HepG2 (cell line): ENCODE data around the gene AARS2. TPM values are rescaled to one million over a fixed set of nuclear protein-coding genes. Genes with fewer than 3 reads are reported as not detected.

Source experiments
- ATAC-seq: fragments of 200-7000 bp; cut with Tn5 transposase; 3 replicates; pipeline ENCODE4 v1.9.1; 2020; ENCODE audit warnings: mild to moderate bottlenecking, moderate library complexity
- BruUV-seq: library from RNA; stranded (reverse); fragments of 400-500 nt; replicated peaks from 2 replicates; lab custom pipeline; 2021; lab: Mats Ljungman, UMichigan
- CTCF ChIA-PET: fragments of 300-600 bp; formaldehyde crosslinking; extraction: SDS; loops from one replicate; lab custom pipeline; 2021; ENCODE audit warnings: low total read pairs, inconsistent platforms, low intra/inter-chr PET ratio; lab: Yijun Ruan, JAX
- POLR2A ChIA-PET: fragments of 350-600 bp; sonication (Branson Sonifier 250); formaldehyde crosslinking; loops from one replicate; lab custom pipeline; 2020; ENCODE audit warnings: antibody characterized with exemption, inconsistent platforms; lab: Yijun Ruan, JAX
- DNase-seq: peaks from one replicate; pipeline ENCODE4 v3.0.0-alpha.2; 2015; ENCODE audit warnings: low spot score
- FAIRE-seq: peaks from 3 replicates; lab custom pipeline; 2011; peaks lifted over from hg19 to GRCh38; lab: Jason Lieb, UNC
- H2AFZ ChIP-seq: one replicate; pipeline ENCODE4 v1.6.1; 2011; ENCODE audit warnings: low read length, inconsistent platforms
- H3K27ac ChIP-seq: fragments of 300-600 bp; 3 replicates; pipeline ENCODE4 v1.8.0; 2011; ENCODE audit warnings: mixed run types, mild to moderate bottlenecking, mixed read lengths, low read length, inconsistent platforms; ENCODE audit not compliant: insufficient read depth; ENCODE audit errors: extremely low read length
- H3K27me3 ChIP-seq, 2 experiments: fragments of 200-600 bp in 1 of 2; 2 replicates in 1 of 2; 3 replicates in 1 of 2; pipeline versions ENCODE4 v1.6.0 to v1.8.0; 2011; ENCODE audit warnings: low read length in 2 of 2, mild to moderate bottlenecking in 2 of 2, moderate library complexity in 2 of 2, inconsistent platforms in 1 of 2; ENCODE audit not compliant: insufficient read depth in 2 of 2, control insufficient read depth in 1 of 2
- H3K36me3 ChIP-seq, 2 experiments: fragments of 200-600 bp in 1 of 2; replicated peaks in 1 of 2; 2 replicates in 1 of 2; 3 replicates in 1 of 2; pipeline versions ENCODE4 v1.5.1 to v1.8.0; 2011; ENCODE audit warnings: low read length in 2 of 2, inconsistent platforms in 1 of 2; ENCODE audit not compliant: insufficient read depth in 2 of 2, control insufficient read depth in 1 of 2
- H3K4me1 ChIP-seq: 2 replicates; pipeline ENCODE4 v1.5.1; 2012; ENCODE audit warnings: low read length, inconsistent platforms; ENCODE audit not compliant: insufficient read depth
- H3K4me2 ChIP-seq: 2 replicates; pipeline ENCODE4 v1.6.0; 2011; ENCODE audit warnings: low read depth, low read length, inconsistent platforms
- H3K4me3 ChIP-seq, 3 experiments: fragments of 200-600 bp in 1 of 3; sonication (generic), shearing (Covaris generic) in 1 of 3; replicated peaks in 1 of 3; 2 replicates each; pipeline ENCODE4 v1.5.1; 2011 to 2016; ENCODE audit warnings: low read length in 3 of 3, inconsistent platforms in 2 of 3, low read depth in 2 of 3, mild to moderate bottlenecking in 2 of 3, control low read depth in 1 of 3, mixed read lengths in 1 of 3; ENCODE audit not compliant: insufficient read depth in 1 of 3
- H3K79me2 ChIP-seq: one replicate; pipeline ENCODE4 v1.6.1; 2011; ENCODE audit warnings: low read length, inconsistent platforms; ENCODE audit not compliant: insufficient read depth
- H3K9ac ChIP-seq: 2 replicates; pipeline ENCODE4 v1.6.0; 2011; ENCODE audit warnings: mild to moderate bottlenecking, low read depth, low read length, inconsistent platforms; ENCODE audit not compliant: insufficient read depth
- H3K9me3 ChIP-seq: 2 replicates; pipeline ENCODE4 v1.5.1; 2012; ENCODE audit warnings: mild to moderate bottlenecking, low read length
- H4K20me1 ChIP-seq: 2 replicates; pipeline ENCODE4 v1.6.0; 2011; ENCODE audit warnings: inconsistent platforms, mild to moderate bottlenecking, low read length, moderate library complexity; ENCODE audit not compliant: insufficient read depth
- MAFK ChIP-seq, 2 experiments: IDR thresholded peaks in 1 of 2; conservative IDR thresholded peaks in 1 of 2; 2 replicates each; pipeline ENCODE4 v1.6.1; 2011; ENCODE audit warnings: improper control_type of control experiment in 2 of 2, low read length in 2 of 2
- SOX6 ChIP-seq, 2 experiments: fragments of 450-650 bp in 1 of 2; sonication (generic) in 1 of 2; formaldehyde crosslinking in 1 of 2; IDR thresholded peaks; 2 replicates each; pipeline versions ENCODE4 v1.4.0 to v1.6.1; 2017 to 2020; ENCODE audit warnings: antibody characterized with exemption in 1 of 2, mild to moderate bottlenecking in 1 of 2, missing genetic modification reagents in 1 of 2
- ZNF17 ChIP-seq: sonication (generic); formaldehyde crosslinking; IDR thresholded peaks from 2 replicates; pipeline ENCODE4 v1.5.0; 2020; ENCODE audit warnings: mild to moderate bottlenecking, missing genetic modification reagents
- ZNF557 ChIP-seq: sonication (generic); formaldehyde crosslinking; IDR thresholded peaks from 2 replicates; pipeline ENCODE4 v1.4.0; 2020; ENCODE audit warnings: missing genetic modification reagents
- WGBS: methylation state at CpG from one replicate; pipeline ENCODE4 v1.1.6; 2017; ENCODE audit warnings: low lambda C conversion rate; 5-methylcytosine and 5-hydroxymethylcytosine counted together
- in situ Hi-C: cut with HindIII; loops from 2 replicates; pipeline ENCODE4 v1.10.0; 2017; ENCODE audit warnings: low pct_unique_long_range_greater_than_20kb; ENCODE audit not compliant: extremely low pct_ligation_motif_present
- intact Hi-C: fragments of 100-400 bp; cut with micrococcal nuclease; formaldehyde crosslinking; loops from one replicate; pipeline ENCODE4 v1.10.0; 2022; ENCODE audit not compliant: unreplicated experiment
- polyA plus RNA-seq, 8 experiments: library from polyadenylated mRNA; depleted of rRNA in 3 of 8; stranded (reverse) in 7 of 8; unstranded in 1 of 8; fragments of >200 nt; fragmentation: Illumina TruSeq in 4 of 8; extraction: Trizol in 4 of 8; gene quantifications; 2 replicates each; pipeline versions ENCODE4 v1.2.1 to v1.2.3, GENCODE V29; 2011 to 2016; ENCODE audit warnings: low read depth in 4 of 8, missing spikeins in 1 of 8, mixed read lengths in 1 of 8; ENCODE audit not compliant: insufficient read depth in 1 of 8
- total RNA-seq, 5 experiments: library from RNA; depleted of rRNA; stranded (reverse); fragments of >200 nt; fragmentation: Illumina TruSeq; extraction: Trizol; gene quantifications; 2 replicates each; pipeline ENCODE4 v1.2.3, GENCODE V29; 2016; ENCODE audit warnings: low read depth in 1 of 5
- TF ChIP-seq, protein P1 (sequence below): sonication (generic); formaldehyde crosslinking; IDR thresholded peaks from 2 replicates; pipeline ENCODE4 v1.5.1; 2020; ENCODE audit warnings: mild to moderate bottlenecking, missing genetic modification reagents

The AARS2 gene
- total and polyA plus RNA-seq, 2 of the 13 experiments (the other 11 are each of a cell fraction or from before 2014, with no cell fraction given), result 7.5 to 24.1 TPM

DNA sequence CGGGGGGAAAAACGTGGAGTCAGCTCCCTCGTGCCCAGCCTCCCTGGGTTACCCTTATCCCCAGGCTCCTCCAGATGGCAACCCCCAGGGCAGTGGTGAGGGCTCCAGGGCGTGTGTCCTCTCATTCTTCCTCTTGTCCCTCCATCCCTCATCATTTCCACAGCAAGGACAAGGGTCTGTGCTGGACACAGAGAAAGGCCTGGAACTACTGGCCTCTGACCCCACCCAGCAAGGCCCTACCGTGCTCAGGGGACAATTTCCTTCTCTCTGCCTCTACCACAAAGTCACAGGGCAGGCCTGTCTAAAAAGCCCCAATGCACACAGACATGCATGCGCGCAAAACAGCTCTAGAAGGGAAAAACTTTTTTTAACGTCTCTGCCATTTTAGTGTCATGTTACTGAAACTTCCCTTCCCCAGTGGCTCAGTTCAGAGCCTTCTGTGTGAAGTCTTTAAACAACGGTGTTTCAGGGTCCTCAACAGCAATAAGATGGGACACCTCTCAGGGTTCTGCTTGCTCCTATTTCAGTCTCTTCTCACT, 54.8 kb downstream of the AARS2 start:
- H3K4me2 ChIP-seq, result peak overlapping the region; percentile 96; the same call in 1 of the 2 replicates
- H3K4me3 ChIP-seq, result no peak overlapping the region
- peak overlapping the region; percentile 74 for H3K27ac ChIP-seq
- peaks cover 56% of the 10 kb centered on the region for H3K4me1 ChIP-seq
- CTCF ChIA-PET, result interaction anchor here (0.7 to 1.5 kb wide), 3 partner anchors 37 to 107 kb away, joined by 3 to 4 read pairs (median 4); no protein-coding TSS in a partner anchor
- TF ChIP-seq, protein P1, sequence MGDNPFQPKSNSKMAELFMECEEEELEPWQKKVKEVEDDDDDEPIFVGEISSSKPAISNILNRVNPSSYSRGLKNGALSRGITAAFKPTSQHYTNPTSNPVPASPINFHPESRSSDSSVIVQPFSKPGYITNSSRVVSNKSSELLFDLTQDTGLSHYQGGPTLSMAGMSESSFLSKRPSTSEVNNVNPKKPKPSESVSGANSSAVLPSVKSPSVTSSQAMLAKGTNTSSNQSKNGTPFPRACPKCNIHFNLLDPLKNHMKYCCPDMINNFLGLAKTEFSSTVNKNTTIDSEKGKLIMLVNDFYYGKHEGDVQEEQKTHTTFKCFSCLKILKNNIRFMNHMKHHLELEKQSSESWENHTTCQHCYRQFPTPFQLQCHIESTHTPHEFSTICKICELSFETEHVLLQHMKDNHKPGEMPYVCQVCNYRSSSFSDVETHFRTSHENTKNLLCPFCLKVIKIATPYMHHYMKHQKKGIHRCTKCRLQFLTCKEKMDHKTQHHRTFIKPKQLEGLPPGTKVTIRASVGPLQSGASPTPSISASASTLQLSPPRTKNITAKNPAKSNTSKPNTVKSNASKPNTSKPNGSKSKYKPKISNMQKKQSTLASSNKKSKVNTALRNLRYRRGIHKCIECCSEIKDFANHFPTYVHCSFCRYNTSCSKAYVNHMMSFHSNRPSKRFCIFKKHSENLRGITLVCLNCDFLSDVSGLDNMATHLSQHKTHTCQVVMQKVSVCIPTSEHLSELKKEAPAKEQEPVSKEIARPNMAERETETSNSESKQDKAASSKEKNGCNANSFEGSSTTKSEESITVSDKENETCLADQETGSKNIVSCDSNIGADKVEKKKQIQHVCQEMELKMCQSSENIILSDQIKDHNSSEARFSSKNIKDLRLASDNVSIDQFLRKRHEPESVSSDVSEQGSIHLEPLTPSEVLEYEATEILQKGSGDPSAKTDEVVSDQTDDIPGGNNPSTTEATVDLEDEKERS (CRISPR knock-in tag), result no peak
- TF ChIP-seq ZNF557 (no peak), ZNF17 (CRISPR knock-in tag) (no peak), MAFK (conservative IDR thresholded peaks at IDR 0.05 in 1 of 2, IDR thresholded peaks at IDR 0.05 in 1 of 2; ENCODE audit: low read length in 2 of 2) (0 out of 4 replicates have a peak, but pooled peaks of 1 of the 2 experiments have one; percentile 4), SOX6 (IDR thresholded peaks at IDR 0.05) (no peak), SOX6 (CRISPR knock-in tag; IDR thresholded peaks at IDR 0.05) (0 out of 2 replicates have a peak, but pooled peaks have one; percentile 5)
- peak overlapping the region; percentile 92; the same call in 1 of the 2 replicates for H3K9ac ChIP-seq
- H3K9me3 ChIP-seq, result no peaks in the 10 kb centered on the region
- no TSS peak for BruUV-seq
- POLR2A ChIA-PET, result interaction anchor here (2.5 to 6.0 kb wide), 2 partner anchors 13 to 131 kb away, joined by 8 to 264 read pairs; partner anchors contain the start of genes HSP90AB1, MRPL14 and TMEM63B
- peaks cover 21% of the 10 kb centered on the region for H3K79me2 ChIP-seq
- in situ Hi-C loops, result no loop called here
- WGBS, result 93% methylated on average over 9 of the region's 9 CpGs
- no peak for FAIRE-seq
- H2AFZ ChIP-seq, result no peak overlapping the region
- intact Hi-C loops, result no loop called here
- H3K36me3 ChIP-seq, result peaks cover 16 to 49% of the 10 kb centered on the region in 2 experiments
- DNase-seq, result no peak
- ATAC-seq, result no peak
- no peaks in the 10 kb centered on the region; a peak in 1 of 5 replicates for H3K27me3 ChIP-seq
- peaks cover 31% of the 10 kb centered on the region for H4K20me1 ChIP-seq
